Heart left ventricle (tissue), 16 donors: ENCODE data around the gene UBALD2. TPM values are rescaled to one million over a fixed set of nuclear protein-coding genes. Genes with fewer than 3 reads are reported as not detected.
"Not testable (repeated sequence)": the region's sequence is repeated elsewhere in the genome, so short reads cannot be mapped to it uniquely, and the experiment has no call there.

Experiments used
- ATAC-seq, 4 donors: fragments of 200-7000 bp; cut with Tn5 transposase; one replicate each; pipeline ENCODE4 v1.9.1; 2020 to 2022; ENCODE audit warnings: moderate library complexity in 4 of 4, mild to moderate bottlenecking in 3 of 4, moderate number of reproducible peaks in 1 of 4
- DNase-seq, 5 donors: peaks; one replicate each; pipeline ENCODE4 v3.0.0-alpha.2; 2020
- H3K27ac ChIP-seq, 12 donors: fragments of 200-600 bp; sonication (generic) in 4 of 12; one replicate each; pipeline versions ENCODE4 v1.5.0 to v1.8.0; 2016 to 2022; ENCODE audit warnings: mild to moderate bottlenecking in 2 of 12
- H3K27me3 ChIP-seq, 9 donors: fragments of 200-600 bp; sonication (generic) in 2 of 9; one replicate each; pipeline versions ENCODE4 v1.5.1 to v1.8.0; 2016 to 2022; ENCODE audit warnings: mild to moderate bottlenecking in 3 of 9
- H3K36me3 ChIP-seq, 9 donors: fragments of 200-600 bp; sonication (generic) in 2 of 9; one replicate each; pipeline versions ENCODE4 v1.5.0 to v1.8.0; 2018 to 2022; ENCODE audit warnings: mild to moderate bottlenecking in 2 of 9
- H3K4me1 ChIP-seq, 12 donors: fragments of 200-600 bp; sonication (generic) in 4 of 12; one replicate each; pipeline versions ENCODE4 v1.5.0 to v1.8.0; 2016 to 2022; ENCODE audit warnings: mild to moderate bottlenecking in 3 of 12
- H3K4me3 ChIP-seq, 12 donors: fragments of 200-600 bp; sonication (generic) in 4 of 12; one replicate each; pipeline versions ENCODE4 v1.5.0 to v1.8.0; 2017 to 2022; ENCODE audit warnings: mild to moderate bottlenecking in 9 of 12, moderate library complexity in 4 of 12
- H3K9me3 ChIP-seq, 12 donors: fragments of 200-600 bp; sonication (generic) in 4 of 12; one replicate each; pipeline versions ENCODE4 v1.5.0 to v1.8.0; 2016 to 2022; ENCODE audit warnings: mild to moderate bottlenecking in 1 of 12
- POLR2A ChIP-seq, 2 donors: fragments of 450-650 bp; IDR thresholded peaks; one replicate each; pipeline ENCODE4 v1.6.1; 2017; ENCODE audit warnings: antibody characterized with exemption in 2 of 2, mild to moderate bottlenecking in 2 of 2, moderate library complexity in 2 of 2
- WGBS, 4 donors: extraction: QIAGEN DNeasy Blood & Tissue Kit in 2 of 4; methylation state at CpG; one replicate each; pipeline versions ENCODE4 v1.1.5 to v1.1.7; 2013 to 2018; 5-methylcytosine and 5-hydroxymethylcytosine counted together
- intact Hi-C, 10 donors: fragments of 100-400 bp; cut with DNase I; formaldehyde crosslinking; loops; one replicate each; pipeline versions ENCODE4 v1.11.1 to v1.14.2; 2022
- polyA plus RNA-seq, 2 donors: library from polyadenylated mRNA; stranded (reverse); fragments of 200-250 nt; gene quantifications; one replicate each; pipeline ENCODE4 v1.2.3, GENCODE V29; 2013
- total RNA-seq, 9 donors: library from RNA; depleted of rRNA in 2 of 9; stranded (reverse); fragments of >200 nt in 2 of 9; fragmentation: NEBNext Ultra II Directional in 3 of 9; extraction: Animal tissue kit (Norgen Biotek cat#: 25700) in 3 of 9; gene quantifications; one replicate each; pipeline versions ENCODE4 v1.1.0 to v1.2.4, GENCODE V29; 2016 to 2023
- TF ChIP-seq, protein P1 (sequence below), 12 donors: fragments of 200-600 bp; sonication (generic) in 4 of 12; IDR thresholded peaks; one replicate each; pipeline versions ENCODE4 v1.5.0 to v1.8.0; 2018 to 2022; ENCODE audit warnings: antibody characterized with exemption in 12 of 12, mild to moderate bottlenecking in 5 of 12
- donor health status: ischemic (EF 13 %, LVEDD 7.1; RV severe dilation, severe dysfunction).
- donor health status: healthy with polysubstance abuse.
- donor health status: DM: no; HTN: yes; CAD: no.
- donor health status: DM: no; HTN: no; CAD: no.
- donor health status: ischemic (EF 25% LVEDD 6.9; RV normal size, moderate dysfunction).
- donor health status: ischemic (EF 25% LVEDD 5.7; RV mildly dilated, moderate dysfunction).
- donor health status: healthy.
- donor health status: DM: yes; HTN: yes; CAD: no.
- donor health status: ischemic (EF 35%, LVEDD 5.7; RV mildly dilated, moderate dysfunction).
- donor health status: nonischemic (EF 11% LVEDD 7.7; RV severe dilation, severe dysfunction).
- donor health status: DM: yes; HTN: yes; CAD: no.
- donor health status: PGD.
- donor health status: ischemic (EF 29% LVEDD 5.4; RV normal size, mild dysfunction).
- donor health status: nonischemic (EF 23%, LVEDD 6.1; RV moderate dilation, normal function).

The UBALD2 gene
- total and polyA plus RNA-seq, 11 donors: 8.5 to 49.8 (median 21.9) TPM

DNA sequence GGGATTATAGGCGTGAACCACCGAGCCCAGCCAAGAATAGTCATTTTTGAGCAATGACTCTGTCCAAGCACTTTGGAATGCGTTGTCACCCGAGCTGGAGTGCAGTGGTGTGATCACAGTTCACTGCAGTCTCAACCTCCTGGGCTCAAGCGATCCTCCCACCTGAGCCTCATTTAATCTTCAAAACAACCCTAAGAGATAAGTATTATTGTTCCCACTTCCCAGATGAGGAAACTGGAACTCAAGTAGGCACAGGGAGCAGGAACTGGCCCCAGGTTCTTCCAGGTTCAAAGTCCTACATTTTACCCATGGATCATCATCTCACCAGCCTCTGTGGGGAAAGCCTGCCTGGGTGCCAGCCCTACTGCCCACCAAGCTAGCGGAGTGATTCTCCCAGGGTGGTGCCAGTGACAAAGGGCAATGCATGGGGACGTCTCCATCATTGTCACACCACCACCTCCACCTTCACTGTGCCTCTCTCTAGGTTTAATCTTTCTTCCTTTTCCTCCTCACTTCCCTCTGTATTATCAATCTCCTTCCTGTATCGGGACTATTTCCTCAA is 13.6 kb upstream of the UBALD2 start:
- Histone ChIP-seq H3K9me3 (no peaks in the 10 kb centered on the region), H3K4me3 (no peak overlapping the region), H3K4me1 (peaks cover 0 to 39% (median 6%) of the 10 kb centered on the region in 12 donors), H3K27ac (peak overlapping the region in 8 of 12 donors; percentile 5 to 89 (median 48)), H3K27me3 (no peaks in the 10 kb centered on the region), H3K36me3 (no peaks in the 10 kb centered on the region)
- DNase-seq (no peak), ATAC-seq (no peak)
- TF ChIP-seq, protein P1, sequence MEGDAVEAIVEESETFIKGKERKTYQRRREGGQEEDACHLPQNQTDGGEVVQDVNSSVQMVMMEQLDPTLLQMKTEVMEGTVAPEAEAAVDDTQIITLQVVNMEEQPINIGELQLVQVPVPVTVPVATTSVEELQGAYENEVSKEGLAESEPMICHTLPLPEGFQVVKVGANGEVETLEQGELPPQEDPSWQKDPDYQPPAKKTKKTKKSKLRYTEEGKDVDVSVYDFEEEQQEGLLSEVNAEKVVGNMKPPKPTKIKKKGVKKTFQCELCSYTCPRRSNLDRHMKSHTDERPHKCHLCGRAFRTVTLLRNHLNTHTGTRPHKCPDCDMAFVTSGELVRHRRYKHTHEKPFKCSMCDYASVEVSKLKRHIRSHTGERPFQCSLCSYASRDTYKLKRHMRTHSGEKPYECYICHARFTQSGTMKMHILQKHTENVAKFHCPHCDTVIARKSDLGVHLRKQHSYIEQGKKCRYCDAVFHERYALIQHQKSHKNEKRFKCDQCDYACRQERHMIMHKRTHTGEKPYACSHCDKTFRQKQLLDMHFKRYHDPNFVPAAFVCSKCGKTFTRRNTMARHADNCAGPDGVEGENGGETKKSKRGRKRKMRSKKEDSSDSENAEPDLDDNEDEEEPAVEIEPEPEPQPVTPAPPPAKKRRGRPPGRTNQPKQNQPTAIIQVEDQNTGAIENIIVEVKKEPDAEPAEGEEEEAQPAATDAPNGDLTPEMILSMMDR (IDR thresholded peaks at IDR 0.05): no peak
- TF ChIP-seq POLR2A (IDR thresholded peaks at IDR 0.05): no peak
- WGBS, 4 donors: 82 to 89% (median 84%) methylated on average over 6 to 8 of the region's 8 CpGs
- intact Hi-C loops: no loop called here

DNA sequence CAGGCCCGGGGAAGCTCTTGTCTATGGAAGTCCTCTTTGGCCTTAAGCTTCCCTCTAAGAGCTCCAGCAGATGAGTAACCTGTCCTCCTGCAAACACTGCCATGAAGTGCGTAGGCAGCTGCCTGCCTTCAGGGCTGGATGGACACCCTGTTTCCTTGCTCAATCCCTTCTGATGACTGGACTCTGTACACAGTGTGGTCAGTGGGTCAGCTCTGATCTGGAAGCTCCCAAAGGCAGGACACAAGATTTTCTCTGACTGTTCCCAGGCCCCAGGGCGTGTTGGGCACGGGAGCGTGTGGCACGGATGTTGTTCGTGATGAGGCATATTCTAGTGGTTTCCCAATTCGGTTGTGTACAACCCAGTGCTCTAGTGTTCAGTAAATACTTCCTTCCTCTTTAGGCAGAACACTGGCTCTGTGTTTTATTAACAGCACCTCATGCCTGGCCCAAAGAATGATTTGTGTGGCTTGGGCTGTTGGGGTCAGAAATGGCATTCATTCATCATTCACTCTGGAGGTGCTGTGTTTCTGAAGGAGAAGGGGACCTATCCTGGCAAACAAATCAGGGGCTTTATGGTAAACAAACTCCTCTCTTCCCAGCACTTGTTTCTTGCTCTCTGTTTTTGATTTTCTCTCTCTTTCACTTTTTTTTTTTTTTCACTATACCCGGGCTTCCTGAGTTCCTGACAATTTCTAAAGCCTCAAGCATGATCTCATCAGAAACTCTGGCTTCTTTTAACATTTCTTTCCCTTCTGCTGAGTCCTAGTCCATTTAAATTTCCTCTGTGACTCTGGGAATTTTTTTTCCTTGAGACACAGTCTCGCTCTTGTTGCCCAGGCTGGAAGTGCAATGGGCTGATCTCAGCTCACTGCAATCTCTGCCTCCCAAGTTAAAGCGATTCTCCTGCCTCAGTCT is 12.9 kb upstream of the UBALD2 start:
- peak; percentile 77 to 91 (median 88) for ATAC-seq
- no peaks in the 10 kb centered on the region for H3K27me3 ChIP-seq

GRCh38 chr17:76252967-76253766 is 12.0 kb upstream of the UBALD2 start:
- WGBS, 4 donors: 89 to 91% (median 89%) methylated on average over 23 of the region's 23 CpGs
- H3K27ac ChIP-seq: peak overlapping the region in 8 of 12 donors; percentile 15 to 89 (median 52)

More for the DNA sequence above, 12.9 kb upstream of the UBALD2 start:
- DNase-seq: peak in 1 of 5 donors; percentile 66
- intact Hi-C loops: no loop called here
- peak overlapping the region in 10 of 12 donors; percentile 15 to 89 (median 48) for H3K27ac ChIP-seq
- H3K4me3 ChIP-seq: peak overlapping the region in 1 of 12 donors; percentile 28
- no peaks in the 10 kb centered on the region for H3K36me3 ChIP-seq
- no peaks in the 10 kb centered on the region for H3K9me3 ChIP-seq
- 60 to 77% (median 62%) methylated on average over 11 of the region's 11 CpGs for WGBS, 4 donors
- peaks cover 0 to 32% (median 6%) of the 10 kb centered on the region in 12 donors for H3K4me1 ChIP-seq
- no peak for TF ChIP-seq POLR2A (IDR thresholded peaks at IDR 0.05)
- TF ChIP-seq, protein P1 (IDR thresholded peaks at IDR 0.05): no peak

DNA sequence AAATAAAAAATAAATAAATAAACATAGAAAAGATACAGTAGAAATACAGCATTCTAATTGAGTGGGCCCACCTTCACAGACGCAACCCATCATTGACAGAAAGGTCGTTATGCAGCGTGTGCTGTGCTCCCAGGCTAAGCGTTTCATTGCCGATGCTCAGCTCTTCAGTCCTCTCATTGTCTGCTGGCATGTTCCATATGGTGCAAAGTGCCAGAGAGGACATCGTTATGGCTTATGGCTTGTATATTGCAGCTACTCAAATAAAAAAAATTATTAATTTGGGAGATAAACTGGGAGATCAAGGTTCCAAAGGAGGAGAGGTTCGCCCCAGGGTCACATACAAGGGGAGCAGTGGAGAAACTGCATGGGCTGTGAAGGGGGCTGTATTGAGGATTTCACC is 11.3 kb upstream of the UBALD2 start:
- no peaks in the 10 kb centered on the region for H3K36me3 ChIP-seq
- H3K27me3 ChIP-seq: no peaks in the 10 kb centered on the region
- no peak for ATAC-seq
- DNase-seq: no peak
- no peak overlapping the region for H3K27ac ChIP-seq
- intact Hi-C loops: no loop called here
- TF ChIP-seq POLR2A (IDR thresholded peaks at IDR 0.05): no peak
- TF ChIP-seq, protein P1 (IDR thresholded peaks at IDR 0.05): no peak
- peaks cover 0 to 32% (median 6%) of the 10 kb centered on the region in 12 donors for H3K4me1 ChIP-seq
- no peak overlapping the region for H3K4me3 ChIP-seq
- no peaks in the 10 kb centered on the region for H3K9me3 ChIP-seq
- WGBS, 4 donors: 91 to 95% (median 92%) methylated on average over 7 of the region's 7 CpGs

More at GRCh38 chr17:76252967-76253766, 12.0 kb upstream of the UBALD2 start:
- ATAC-seq, intact Hi-C loops, H3K9me3 ChIP-seq, H3K27me3 ChIP-seq, H3K36me3 ChIP-seq, DNase-seq: not testable (repeated sequence)
- Histone ChIP-seq H3K4me3 (peak overlapping the region in 1 of 12 donors; percentile 28), H3K4me1 (peaks cover 0 to 32% (median 6%) of the 10 kb centered on the region in 12 donors)
